Thyroid gland (tissue), 4 donors: Measurements from ENCODE around the gene ICE2.

ENCODE experiments used
- POLR2A ChIP-seq, 2 donors: fragments of 450-650 bp; IDR thresholded peaks; one replicate each; pipeline ENCODE4 v1.6.1; 2017; ENCODE audit warnings: antibody characterized with exemption in 2 of 2, mild to moderate bottlenecking in 2 of 2, moderate library complexity in 1 of 2
- TF ChIP-seq, protein P1 (sequence below), 6 experiments: fragments of 200-600 bp in 3 of 6; fragments of 450-650 bp in 3 of 6; sonication (generic) in 3 of 6; IDR thresholded peaks; one replicate each; pipeline ENCODE4 v1.5.1; 2016 to 2019; ENCODE audit warnings: antibody characterized with exemption in 6 of 6, mild to moderate bottlenecking in 2 of 6, inconsistent platforms in 1 of 6, moderate library complexity in 1 of 6

GRCh38 chr15:60385620-60386552 lies 93.1 kb downstream of the ICE2 start:
- TF ChIP-seq, protein P1, sequence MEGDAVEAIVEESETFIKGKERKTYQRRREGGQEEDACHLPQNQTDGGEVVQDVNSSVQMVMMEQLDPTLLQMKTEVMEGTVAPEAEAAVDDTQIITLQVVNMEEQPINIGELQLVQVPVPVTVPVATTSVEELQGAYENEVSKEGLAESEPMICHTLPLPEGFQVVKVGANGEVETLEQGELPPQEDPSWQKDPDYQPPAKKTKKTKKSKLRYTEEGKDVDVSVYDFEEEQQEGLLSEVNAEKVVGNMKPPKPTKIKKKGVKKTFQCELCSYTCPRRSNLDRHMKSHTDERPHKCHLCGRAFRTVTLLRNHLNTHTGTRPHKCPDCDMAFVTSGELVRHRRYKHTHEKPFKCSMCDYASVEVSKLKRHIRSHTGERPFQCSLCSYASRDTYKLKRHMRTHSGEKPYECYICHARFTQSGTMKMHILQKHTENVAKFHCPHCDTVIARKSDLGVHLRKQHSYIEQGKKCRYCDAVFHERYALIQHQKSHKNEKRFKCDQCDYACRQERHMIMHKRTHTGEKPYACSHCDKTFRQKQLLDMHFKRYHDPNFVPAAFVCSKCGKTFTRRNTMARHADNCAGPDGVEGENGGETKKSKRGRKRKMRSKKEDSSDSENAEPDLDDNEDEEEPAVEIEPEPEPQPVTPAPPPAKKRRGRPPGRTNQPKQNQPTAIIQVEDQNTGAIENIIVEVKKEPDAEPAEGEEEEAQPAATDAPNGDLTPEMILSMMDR (IDR thresholded peaks at IDR 0.05) = no peak
- TF ChIP-seq POLR2A (IDR thresholded peaks at IDR 0.05) = no peak
